CD14-positive monocyte (primary cell): ENCODE data around the gene VAMP3. TPM values are rescaled to one million over a fixed set of nuclear protein-coding genes. Genes with fewer than 3 reads are reported as not detected.

Experiments used
- DNase-seq, 3 donors: peaks; one replicate each; pipeline ENCODE4 v3.0.0-alpha.2; 2011 to 2022
- H2AFZ ChIP-seq: 2 replicates; pipeline ENCODE4 v1.6.0; 2012; ENCODE audit warnings: mild to moderate bottlenecking, low read depth, low read length, inconsistent platforms; ENCODE audit not compliant: insufficient read depth, poor library complexity, severe bottlenecking
- H3K27ac ChIP-seq, 2 donors: 1 replicate in 1 of 2; 2 replicates in 1 of 2; pipeline ENCODE4 v1.5.1; 2012 to 2013; ENCODE audit warnings: low read length in 2 of 2, control low read depth in 1 of 2, inconsistent platforms in 1 of 2, low read depth in 1 of 2, mild to moderate bottlenecking in 1 of 2
- H3K27me3 ChIP-seq, 2 donors: one replicate each; pipeline versions ENCODE4 v1.6.0 to v1.6.1; 2011 to 2013; ENCODE audit warnings: low read length in 2 of 2; ENCODE audit not compliant: control insufficient read depth in 2 of 2, insufficient read depth in 2 of 2
- H3K36me3 ChIP-seq, 2 donors: replicated peaks in 1 of 2; 1 replicate in 1 of 2; 2 replicates in 1 of 2; pipeline versions ENCODE4 v1.5.1 to v1.6.1; 2012 to 2013; ENCODE audit warnings: low read length in 2 of 2, control low read depth in 1 of 2, inconsistent platforms in 1 of 2, mild to moderate bottlenecking in 1 of 2; ENCODE audit not compliant: insufficient read depth in 2 of 2, control insufficient read depth in 1 of 2
- H3K4me1 ChIP-seq, 2 donors: 1 replicate in 1 of 2; 2 replicates in 1 of 2; pipeline versions ENCODE4 v1.5.1 to v1.6.1; 2012 to 2013; ENCODE audit warnings: low read length in 2 of 2, control low read depth in 1 of 2, inconsistent platforms in 1 of 2, mild to moderate bottlenecking in 1 of 2, moderate library complexity in 1 of 2; ENCODE audit not compliant: insufficient read depth in 2 of 2, control insufficient read depth in 1 of 2
- H3K4me2 ChIP-seq: replicated peaks from 2 replicates; pipeline ENCODE3; 2012; ENCODE audit warnings: low read length, moderate library complexity, mild to moderate bottlenecking; ENCODE audit not compliant: poor library complexity, severe bottlenecking; ENCODE audit errors: extremely low read depth
- H3K4me3 ChIP-seq, 3 experiments: fragments of 200-600 bp in 1 of 3; sonication (generic) in 1 of 3; replicated peaks in 1 of 3; 1 replicate in 2 of 3; 2 replicates in 1 of 3; pipeline ENCODE4 v1.5.1; 2011 to 2013; ENCODE audit warnings: low read length in 3 of 3, mild to moderate bottlenecking in 3 of 3, control low read depth in 2 of 3, low read depth in 2 of 3, inconsistent platforms in 1 of 3, moderate library complexity in 1 of 3
- H3K79me2 ChIP-seq: 2 replicates; pipeline ENCODE4 v1.6.0; 2012; ENCODE audit warnings: mild to moderate bottlenecking, control low read depth, inconsistent platforms, low read length, moderate library complexity; ENCODE audit not compliant: insufficient read depth
- H3K9ac ChIP-seq: 2 replicates; pipeline ENCODE4 v1.6.0; 2017; ENCODE audit warnings: low read length, mild to moderate bottlenecking; ENCODE audit not compliant: insufficient read depth, poor library complexity, severe bottlenecking
- H3K9me3 ChIP-seq, 2 donors: replicated peaks in 1 of 2; 1 replicate in 1 of 2; 2 replicates in 1 of 2; pipeline versions ENCODE4 v1.5.1 to v1.6.1; 2012 to 2013; ENCODE audit warnings: low read length in 2 of 2, control low read depth in 1 of 2; ENCODE audit not compliant: control insufficient read depth in 1 of 2, insufficient read depth in 1 of 2
- H4K20me1 ChIP-seq: 2 replicates; pipeline ENCODE4 v1.6.0; 2012; ENCODE audit warnings: mild to moderate bottlenecking, low read length, control low read depth, moderate library complexity; ENCODE audit not compliant: insufficient read depth
- H3K27ac Mint-ChIP-seq, 7 donors: one replicate each; pipeline ENCODE4 v1.8.0; 2020; ENCODE audit warnings: mild to moderate bottlenecking in 7 of 7, mixed read lengths in 7 of 7, moderate library complexity in 6 of 7, inconsistent platforms in 2 of 7
- H3K27me3 Mint-ChIP-seq, 3 donors: one replicate each; pipeline ENCODE4 v1.8.0; 2021 to 2022; ENCODE audit warnings: low read depth in 3 of 3, mild to moderate bottlenecking in 3 of 3, mixed read lengths in 3 of 3, moderate library complexity in 3 of 3, inconsistent platforms in 1 of 3
- H3K36me3 Mint-ChIP-seq, 2 donors: one replicate each; pipeline ENCODE4 v1.8.0; 2020; ENCODE audit warnings: mixed read lengths in 2 of 2, inconsistent platforms in 1 of 2, mild to moderate bottlenecking in 1 of 2
- H3K4me1 Mint-ChIP-seq: one replicate; pipeline ENCODE4 v1.8.0; 2020; ENCODE audit warnings: mild to moderate bottlenecking, mixed read lengths
- H3K4me3 Mint-ChIP-seq, 2 donors: one replicate each; pipeline ENCODE4 v1.8.0; 2020; ENCODE audit warnings: mild to moderate bottlenecking in 2 of 2, mixed read lengths in 2 of 2, moderate library complexity in 1 of 2
- H3K9me3 Mint-ChIP-seq, 7 donors: one replicate each; pipeline ENCODE4 v1.8.0; 2020 to 2022; ENCODE audit warnings: mixed read lengths in 7 of 7, mild to moderate bottlenecking in 6 of 7, moderate library complexity in 6 of 7, inconsistent platforms in 2 of 7
- WGBS: methylation state at CpG from one replicate; pipeline ENCODE4 v1.1.5; 2013; ENCODE audit warnings: missing lambda C conversion rate; ENCODE audit not compliant: insufficient coverage; 5-methylcytosine and 5-hydroxymethylcytosine counted together
- intact Hi-C, 2 donors: fragments of 100-400 bp; cut with micrococcal nuclease; formaldehyde crosslinking; loops; one replicate each; pipeline versions ENCODE4 v1.15.0 to v1.15.1; 2023
- polyA plus RNA-seq, 3 donors: library from polyadenylated mRNA; depleted of rRNA in 1 of 3; unstranded in 2 of 3; stranded (reverse) in 1 of 3; fragments of 300-500 nt in 2 of 3; fragments of >200 nt in 1 of 3; fragmentation: Illumina TruSeq in 2 of 3; gene quantifications; 1 replicate in 2 of 3; 2 replicates in 1 of 3; pipeline ENCODE4 v1.2.3, GENCODE V29; 2012 to 2021
- TF ChIP-seq, protein P1 (sequence below): fragments of 200-600 bp; IDR thresholded peaks from one replicate; pipeline ENCODE4 v1.8.0; 2022; ENCODE audit warnings: antibody characterized with exemption, mild to moderate bottlenecking

The VAMP3 gene
- polyA plus RNA-seq, 3 donors, result 106 to 149 (median 138) TPM

DNA sequence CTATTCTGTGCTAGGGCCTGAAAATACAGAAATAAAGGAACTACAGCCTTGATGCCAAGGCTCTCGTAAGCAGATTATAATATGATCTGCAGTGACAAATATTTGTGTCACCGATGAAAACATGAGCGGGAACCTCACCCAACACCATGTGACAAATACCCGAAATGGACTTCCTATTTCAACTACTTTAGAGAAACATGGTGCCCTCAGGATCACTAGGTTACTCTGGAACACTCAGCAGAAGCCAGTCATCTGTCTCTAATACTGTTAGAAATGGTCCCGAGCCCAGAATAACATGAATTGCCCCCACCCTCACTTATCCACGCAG, 463 bp upstream of the VAMP3 start:
- H3K36me3 Mint-ChIP-seq, result peaks cover 27 to 33% of the 10 kb centered on the region in 2 donors
- no peaks in the 10 kb centered on the region for H3K27me3 Mint-ChIP-seq
- H3K4me3 Mint-ChIP-seq, result peak overlapping the region; percentile 88 to 89
- H3K4me1 Mint-ChIP-seq, result peaks cover 52% of the 10 kb centered on the region
- H3K9me3 ChIP-seq, result no peaks in the 10 kb centered on the region
- TF ChIP-seq, protein P1, sequence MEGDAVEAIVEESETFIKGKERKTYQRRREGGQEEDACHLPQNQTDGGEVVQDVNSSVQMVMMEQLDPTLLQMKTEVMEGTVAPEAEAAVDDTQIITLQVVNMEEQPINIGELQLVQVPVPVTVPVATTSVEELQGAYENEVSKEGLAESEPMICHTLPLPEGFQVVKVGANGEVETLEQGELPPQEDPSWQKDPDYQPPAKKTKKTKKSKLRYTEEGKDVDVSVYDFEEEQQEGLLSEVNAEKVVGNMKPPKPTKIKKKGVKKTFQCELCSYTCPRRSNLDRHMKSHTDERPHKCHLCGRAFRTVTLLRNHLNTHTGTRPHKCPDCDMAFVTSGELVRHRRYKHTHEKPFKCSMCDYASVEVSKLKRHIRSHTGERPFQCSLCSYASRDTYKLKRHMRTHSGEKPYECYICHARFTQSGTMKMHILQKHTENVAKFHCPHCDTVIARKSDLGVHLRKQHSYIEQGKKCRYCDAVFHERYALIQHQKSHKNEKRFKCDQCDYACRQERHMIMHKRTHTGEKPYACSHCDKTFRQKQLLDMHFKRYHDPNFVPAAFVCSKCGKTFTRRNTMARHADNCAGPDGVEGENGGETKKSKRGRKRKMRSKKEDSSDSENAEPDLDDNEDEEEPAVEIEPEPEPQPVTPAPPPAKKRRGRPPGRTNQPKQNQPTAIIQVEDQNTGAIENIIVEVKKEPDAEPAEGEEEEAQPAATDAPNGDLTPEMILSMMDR, result no peak
- no peaks in the 10 kb centered on the region for H3K9me3 Mint-ChIP-seq
- H3K27me3 ChIP-seq, result no peaks in the 10 kb centered on the region
- peaks cover 4 to 26% of the 10 kb centered on the region in 2 donors for H3K36me3 ChIP-seq
- peaks cover 40% of the 10 kb centered on the region for H3K79me2 ChIP-seq
- 0% methylated on average over 5 of the region's 6 CpGs for WGBS
- peak overlapping the region; percentile 94 to 99 for H3K27ac ChIP-seq
- intact Hi-C loops, result loop anchor here (2.0 to 10.0 kb wide), 3 partner anchors 14 to 194 kb away; partner anchors contain the start of genes PARK7 (in 1 of the 2) and PER3 (in 1 of the 2)
- peak overlapping the region; percentile 95 for H3K4me2 ChIP-seq
- peak overlapping the region; percentile 98 to 100 (median 99) for H3K27ac Mint-ChIP-seq
- peak overlapping the region; percentile 92 for H3K9ac ChIP-seq
- H2AFZ ChIP-seq, result peak overlapping the region; percentile 49
- H3K4me1 ChIP-seq, result peaks cover 40 to 47% of the 10 kb centered on the region in 2 donors
- H3K4me3 ChIP-seq, result peak overlapping the region; percentile 72 to 94 (median 91)
- DNase-seq, result peak; percentile 85 to 90 (median 88)
- peaks cover 15% of the 10 kb centered on the region for H4K20me1 ChIP-seq

GRCh38 chr1:7771823-7772299, 765 bp downstream of the VAMP3 start:
- Mint-ChIP-seq H3K4me1 (peaks cover 45% of the 10 kb centered on the region), H3K4me3 (peak overlapping the region; percentile 88 to 92)
- H3K79me2 ChIP-seq, result peaks cover 53% of the 10 kb centered on the region

More at GRCh38 chr1:7771823-7772299, 765 bp downstream of the VAMP3 start:
- H3K4me2 ChIP-seq, result peak overlapping the region; percentile 95
- H3K27me3 Mint-ChIP-seq, result no peaks in the 10 kb centered on the region
- peak overlapping the region; percentile 96 to 99 (median 98) for H3K27ac Mint-ChIP-seq
- peaks cover 27% of the 10 kb centered on the region for H4K20me1 ChIP-seq
- H3K36me3 ChIP-seq, result peaks cover 11 to 38% of the 10 kb centered on the region in 2 donors
- no peaks in the 10 kb centered on the region for H3K9me3 Mint-ChIP-seq
- WGBS, result 3% methylated on average over 8 of the region's 12 CpGs
- peaks cover 34 to 40% of the 10 kb centered on the region in 2 donors for H3K4me1 ChIP-seq
- peak overlapping the region; percentile 92 for H3K9ac ChIP-seq
- TF ChIP-seq, protein P1, result no peak
- no peaks in the 10 kb centered on the region for H3K9me3 ChIP-seq
- peak overlapping the region; percentile 72 to 94 (median 91) for H3K4me3 ChIP-seq
- H2AFZ ChIP-seq, result peak overlapping the region; percentile 73
- peak overlapping the region; percentile 94 to 99 for H3K27ac ChIP-seq
- DNase-seq, result no peak
- no peaks in the 10 kb centered on the region for H3K27me3 ChIP-seq
- peaks cover 39 to 45% of the 10 kb centered on the region in 2 donors for H3K36me3 Mint-ChIP-seq
- intact Hi-C loops, result loop anchor here (1.0 to 10.0 kb wide), 4 partner anchors 10 to 193 kb away; partner anchors contain the start of genes PARK7 (in 1 of the 2) and PER3 (in 1 of the 2)
